Head of caudate nucleus (tissue), 42 donors: ENCODE results near the gene ANO8.
A peak's percentile ranks its signal among the peaks of the same experiment; 100 is the strongest.
"Not testable (repeated sequence)": the region's sequence is repeated elsewhere in the genome, so short reads cannot be mapped to it uniquely, and the experiment has no call there.

Source experiments
- DNase-seq, 42 donors: peaks; one replicate each; pipeline versions ENCODE4 v3.0.0 to v3.0.0-alpha.2; 2020 to 2021; ENCODE audit warnings: mixed read lengths in 7 of 42
- intact Hi-C: fragments of 100-400 bp; cut with DNase I; formaldehyde crosslinking; loops from one replicate; pipeline ENCODE4 v1.15.0; 2022

ANO8 gene, protein sequence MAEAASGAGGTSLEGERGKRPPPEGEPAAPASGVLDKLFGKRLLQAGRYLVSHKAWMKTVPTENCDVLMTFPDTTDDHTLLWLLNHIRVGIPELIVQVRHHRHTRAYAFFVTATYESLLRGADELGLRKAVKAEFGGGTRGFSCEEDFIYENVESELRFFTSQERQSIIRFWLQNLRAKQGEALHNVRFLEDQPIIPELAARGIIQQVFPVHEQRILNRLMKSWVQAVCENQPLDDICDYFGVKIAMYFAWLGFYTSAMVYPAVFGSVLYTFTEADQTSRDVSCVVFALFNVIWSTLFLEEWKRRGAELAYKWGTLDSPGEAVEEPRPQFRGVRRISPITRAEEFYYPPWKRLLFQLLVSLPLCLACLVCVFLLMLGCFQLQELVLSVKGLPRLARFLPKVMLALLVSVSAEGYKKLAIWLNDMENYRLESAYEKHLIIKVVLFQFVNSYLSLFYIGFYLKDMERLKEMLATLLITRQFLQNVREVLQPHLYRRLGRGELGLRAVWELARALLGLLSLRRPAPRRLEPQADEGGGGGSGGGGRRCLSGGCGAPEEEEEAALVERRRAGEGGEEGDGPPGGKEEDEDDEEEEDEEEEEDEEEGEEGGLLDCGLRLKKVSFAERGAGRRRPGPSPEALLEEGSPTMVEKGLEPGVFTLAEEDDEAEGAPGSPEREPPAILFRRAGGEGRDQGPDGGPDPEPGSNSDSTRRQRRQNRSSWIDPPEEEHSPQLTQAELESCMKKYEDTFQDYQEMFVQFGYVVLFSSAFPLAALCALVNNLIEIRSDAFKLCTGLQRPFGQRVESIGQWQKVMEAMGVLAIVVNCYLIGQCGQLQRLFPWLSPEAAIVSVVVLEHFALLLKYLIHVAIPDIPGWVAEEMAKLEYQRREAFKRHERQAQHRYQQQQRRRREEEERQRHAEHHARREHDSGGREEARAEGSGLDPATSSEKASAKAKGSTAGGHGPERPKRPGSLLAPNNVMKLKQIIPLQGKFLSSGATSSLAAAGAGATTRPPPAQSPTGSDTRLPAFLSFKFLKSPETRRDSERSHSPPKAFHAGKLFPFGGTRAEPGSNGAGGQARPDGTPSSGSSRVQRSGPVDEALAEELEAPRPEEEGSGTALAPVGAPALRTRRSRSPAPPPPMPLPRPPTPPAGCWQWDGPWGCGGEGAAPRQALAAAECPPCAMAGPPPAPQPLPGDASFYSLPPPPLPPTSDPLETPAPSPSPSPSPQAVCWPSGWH

DNA sequence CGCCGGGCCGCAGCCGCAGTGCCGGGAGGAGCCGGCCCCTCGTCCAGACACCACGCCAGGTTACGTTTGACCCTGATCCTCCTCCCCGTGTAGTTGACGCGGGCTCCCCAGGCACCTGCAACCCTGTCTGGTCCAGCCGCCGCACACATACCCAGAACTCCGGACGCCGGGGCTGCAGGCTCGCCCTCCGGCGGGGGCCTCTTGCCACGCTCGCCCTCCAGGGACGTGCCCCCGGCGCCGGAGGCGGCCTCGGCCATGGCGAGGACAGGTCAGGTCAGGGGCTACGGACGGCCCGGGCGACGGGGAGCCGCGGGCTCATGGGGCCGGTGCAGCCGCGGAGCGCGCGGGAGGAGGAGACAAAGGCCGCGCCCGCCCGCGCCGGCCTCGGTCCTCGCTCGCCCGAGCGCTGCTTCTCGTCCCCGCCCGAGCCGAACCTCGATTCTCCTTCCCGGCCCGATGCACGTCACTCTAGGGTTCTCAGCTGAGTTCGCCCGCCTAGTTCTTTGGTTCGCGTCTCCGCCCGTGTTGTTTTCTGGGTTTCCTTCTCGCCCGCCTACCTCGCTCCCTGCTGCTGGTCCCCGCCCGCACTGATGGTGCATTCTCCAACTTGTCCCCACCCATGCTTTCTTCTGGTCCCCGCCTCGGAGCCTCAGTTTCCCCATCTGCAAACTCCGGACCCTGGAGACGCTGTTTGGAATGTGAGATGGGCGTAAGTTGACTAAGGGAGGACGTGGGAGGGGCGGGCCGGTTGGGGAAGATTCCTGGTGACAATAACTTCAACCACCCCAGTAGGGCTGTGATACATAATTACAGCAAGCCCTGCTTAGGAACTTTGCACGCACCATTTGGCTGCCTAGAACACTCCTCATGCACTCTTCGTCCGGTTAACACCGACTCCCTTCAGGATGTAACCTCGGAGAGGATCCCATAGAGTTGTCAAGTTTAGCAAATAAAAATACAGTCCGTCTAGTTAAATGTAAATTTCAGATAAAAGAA lies at the start of gene ANO8:
Gene ANO8 (minus strand): TSS at position 442 of the 996 bp plus-strand sequence. CDS start 185 bp downstream, at position 257.
- intact Hi-C loops, result no loop called here

DNA sequence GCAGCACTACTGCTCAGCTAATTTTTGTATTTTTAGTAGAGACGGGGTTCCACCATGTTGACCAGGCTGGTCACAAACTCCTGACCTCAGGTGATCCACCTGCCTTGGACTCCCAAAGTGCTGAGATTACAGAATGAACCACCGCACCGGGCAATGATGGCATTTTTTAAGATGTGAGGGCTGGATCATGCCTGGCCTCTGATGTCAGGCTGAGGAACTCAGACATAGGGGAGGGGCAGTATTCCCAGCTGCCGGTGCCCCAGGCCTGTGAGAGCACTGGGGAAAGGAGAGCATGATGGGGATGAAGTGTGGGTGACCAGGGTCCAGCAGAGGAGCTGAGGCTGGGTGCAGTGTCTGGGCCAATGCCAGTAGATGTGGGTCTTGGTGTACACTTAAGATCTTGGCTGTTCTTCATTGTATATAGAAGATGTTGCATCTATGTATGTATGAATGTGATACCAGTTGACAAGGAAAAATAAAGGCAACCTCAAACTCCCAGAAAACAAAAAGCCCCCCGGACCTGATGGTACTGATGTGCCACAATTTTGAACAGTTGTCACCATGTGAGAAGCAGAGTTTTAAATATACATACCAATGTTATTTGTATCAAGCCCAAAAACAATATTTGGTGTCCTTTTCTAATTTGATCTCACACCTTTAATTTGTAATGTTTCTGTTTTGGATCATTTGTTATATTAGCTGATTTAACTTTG lies 45.9 kb upstream of the ANO8 start:
- DNase-seq, result no peak
- intact Hi-C loops, result no loop called here

More for the DNA sequence above, at the start of gene ANO8:
- peak; percentile 91 to 100 (median 98) for DNase-seq

DNA sequence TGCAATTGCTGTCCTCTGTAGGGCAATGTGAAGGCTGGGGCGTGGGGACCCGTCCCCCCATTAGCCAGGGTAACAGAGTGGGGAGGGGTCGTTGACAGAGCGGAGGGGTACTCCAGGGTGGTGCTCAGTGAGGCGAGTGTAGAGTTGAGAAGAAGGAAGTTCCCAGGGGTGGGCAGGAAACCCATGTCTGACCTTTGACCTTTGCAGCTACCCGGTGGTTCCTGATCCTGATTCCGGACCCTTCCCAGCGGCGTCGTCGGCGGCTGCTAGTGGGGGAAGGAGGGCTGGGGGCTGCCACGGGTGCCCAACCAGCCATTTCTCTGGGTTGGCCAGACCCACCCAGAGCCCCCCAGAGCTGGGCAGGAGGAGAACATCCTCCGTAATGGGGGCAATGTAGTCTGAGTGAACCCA lies 44.6 kb upstream of the ANO8 start:
- no peak for DNase-seq
- intact Hi-C loops, result no loop called here

DNA sequence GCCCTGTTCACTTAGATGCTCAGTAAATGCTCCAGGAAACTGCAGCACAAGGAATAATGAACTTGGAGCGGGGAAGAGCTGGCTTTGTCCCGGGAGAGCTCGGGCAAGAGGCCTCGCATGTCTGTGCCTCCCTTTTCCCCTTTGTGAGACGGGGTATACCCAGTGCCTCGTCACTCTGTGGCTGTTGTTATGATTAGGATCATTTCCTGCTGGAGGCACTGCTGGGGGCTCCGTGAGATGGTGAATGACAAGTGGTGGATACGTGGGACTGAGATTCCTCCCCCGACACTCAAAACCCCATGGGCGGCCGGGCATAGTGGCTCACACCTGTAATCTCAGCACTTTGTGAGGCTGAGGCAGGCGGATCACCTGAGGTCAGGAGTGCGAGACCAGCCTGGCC lies 43.6 kb upstream of the ANO8 start:
- no peak for DNase-seq
- intact Hi-C loops, result no loop called here

DNA sequence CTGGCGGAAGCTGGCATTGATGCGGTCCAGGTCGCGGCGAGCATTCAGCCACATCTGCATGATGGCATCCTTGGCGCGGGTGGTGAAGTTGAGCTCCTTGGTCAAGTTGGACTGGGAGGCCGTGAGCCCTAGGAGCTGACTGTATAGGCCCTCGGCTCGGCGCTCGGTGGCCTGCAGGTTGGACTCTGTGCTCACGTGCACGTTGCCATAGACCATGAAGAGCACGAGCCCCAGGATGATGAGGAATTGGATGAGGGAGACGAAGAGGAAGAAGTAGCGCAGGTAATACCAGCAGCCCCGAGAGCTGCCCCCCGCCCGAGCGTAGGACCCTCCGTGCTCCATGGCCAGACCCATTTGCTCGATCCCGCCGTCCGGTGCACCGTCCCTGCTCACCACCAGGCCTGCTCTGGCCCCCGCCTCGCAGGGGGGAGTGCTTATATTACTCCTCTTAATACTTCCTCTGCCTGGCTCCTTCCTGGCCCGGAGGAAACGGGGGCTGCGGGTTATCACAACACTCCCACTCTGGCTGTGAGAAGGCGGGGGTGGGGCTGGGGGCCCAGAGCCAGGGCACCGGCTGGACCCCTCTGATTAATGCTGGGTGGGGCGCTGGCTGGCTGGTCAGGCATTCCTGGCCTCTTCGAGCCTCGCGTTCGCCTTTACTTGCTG lies 42.4 kb upstream of the ANO8 start, which contains the start of gene PLVAP:
Gene PLVAP (minus strand): TSS at position 408 of the 666 bp plus-strand sequence. CDS start 54 bp downstream, at position 354.
- intact Hi-C loops, result no loop called here
- DNase-seq, result peak in 2 of 42 donors; percentile 16 to 24

DNA sequence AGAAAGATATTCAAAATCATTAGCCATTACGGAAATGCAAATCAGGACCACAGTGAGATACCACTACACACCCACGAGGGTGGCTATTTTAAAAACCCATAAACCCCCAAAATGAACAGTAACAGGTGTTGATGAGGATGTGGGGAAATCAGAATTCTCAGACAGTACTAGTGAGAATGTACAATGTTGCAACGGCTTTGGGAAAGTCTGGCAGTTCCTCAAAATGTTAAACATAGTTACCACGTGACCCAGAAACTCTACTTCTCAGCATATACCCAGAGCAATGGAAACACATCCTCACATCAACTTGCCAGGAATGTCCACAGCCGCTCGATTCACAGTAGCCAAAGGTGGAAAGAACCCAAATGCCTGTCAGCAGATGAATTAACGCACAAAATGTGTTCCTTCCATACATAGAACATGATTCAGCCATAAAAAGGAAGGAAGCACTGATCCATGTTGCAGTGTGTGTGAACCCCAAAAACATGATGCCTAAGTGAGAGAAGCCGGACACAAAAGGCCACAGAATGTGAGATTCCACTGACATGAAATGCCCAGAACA lies 35.5 kb upstream of the ANO8 start:
- intact Hi-C loops, result no loop called here
- peak in 2 of 42 donors; percentile 20 to 46 for DNase-seq

DNA sequence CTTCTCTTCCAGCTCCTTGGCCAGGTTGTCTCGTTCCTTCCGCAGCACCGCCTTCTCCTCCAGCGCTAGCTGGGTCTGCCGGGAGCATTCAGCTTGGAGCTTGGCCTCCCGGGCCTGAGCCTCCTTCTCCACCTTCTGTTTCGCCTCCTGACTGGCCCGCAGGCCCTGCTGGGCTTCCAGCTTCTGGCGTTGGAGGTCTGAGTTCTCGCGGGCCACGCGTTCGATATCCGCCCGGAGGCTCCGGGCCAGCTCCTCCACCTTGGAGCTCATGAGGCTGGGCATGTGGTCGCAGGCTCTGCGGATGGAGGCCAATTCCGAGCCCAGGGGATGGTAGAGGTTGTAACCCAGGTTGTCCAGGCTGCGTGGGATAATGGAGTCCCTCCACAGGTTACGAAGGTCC lies 30.7 kb upstream of the ANO8 start:
- intact Hi-C loops, result no loop called here
- no peak for DNase-seq

DNA sequence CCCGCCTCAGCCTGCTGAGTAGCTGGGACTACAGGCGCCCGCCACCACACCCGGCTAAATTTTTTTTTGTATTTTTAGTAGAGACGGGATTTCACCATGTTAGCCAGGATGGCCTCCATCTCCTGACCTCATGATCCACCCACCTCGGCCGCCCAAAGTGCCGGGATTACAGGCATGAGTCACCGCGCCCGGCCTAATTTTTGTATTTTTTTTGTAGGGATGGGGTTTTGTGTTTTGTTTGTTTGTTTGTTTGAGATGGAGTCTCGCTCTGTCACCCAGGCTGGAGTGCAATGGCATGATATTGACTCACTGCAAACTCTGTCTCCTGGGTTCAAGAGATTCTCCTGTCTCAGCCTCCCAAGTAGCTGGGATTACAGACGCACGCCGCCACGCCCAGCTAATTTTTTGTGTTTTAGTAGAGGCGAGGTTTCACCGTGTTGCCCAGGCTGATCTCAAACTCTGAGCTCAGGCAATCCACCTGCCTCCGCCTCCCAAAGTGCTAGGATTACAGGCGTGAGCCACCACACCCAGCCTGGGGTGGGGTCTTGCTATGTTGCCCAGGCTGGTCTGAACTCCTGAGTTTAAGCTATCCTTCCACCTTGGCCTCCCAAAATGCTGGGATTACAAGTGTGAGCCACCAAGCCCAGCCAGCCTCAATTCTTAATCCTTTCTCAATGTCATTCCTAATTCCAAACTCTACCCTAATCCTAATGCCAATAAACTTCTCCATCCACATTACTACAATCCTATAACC lies 29.4 kb upstream of the ANO8 start:
- DNase-seq, intact Hi-C loops: not testable (repeated sequence)

DNA sequence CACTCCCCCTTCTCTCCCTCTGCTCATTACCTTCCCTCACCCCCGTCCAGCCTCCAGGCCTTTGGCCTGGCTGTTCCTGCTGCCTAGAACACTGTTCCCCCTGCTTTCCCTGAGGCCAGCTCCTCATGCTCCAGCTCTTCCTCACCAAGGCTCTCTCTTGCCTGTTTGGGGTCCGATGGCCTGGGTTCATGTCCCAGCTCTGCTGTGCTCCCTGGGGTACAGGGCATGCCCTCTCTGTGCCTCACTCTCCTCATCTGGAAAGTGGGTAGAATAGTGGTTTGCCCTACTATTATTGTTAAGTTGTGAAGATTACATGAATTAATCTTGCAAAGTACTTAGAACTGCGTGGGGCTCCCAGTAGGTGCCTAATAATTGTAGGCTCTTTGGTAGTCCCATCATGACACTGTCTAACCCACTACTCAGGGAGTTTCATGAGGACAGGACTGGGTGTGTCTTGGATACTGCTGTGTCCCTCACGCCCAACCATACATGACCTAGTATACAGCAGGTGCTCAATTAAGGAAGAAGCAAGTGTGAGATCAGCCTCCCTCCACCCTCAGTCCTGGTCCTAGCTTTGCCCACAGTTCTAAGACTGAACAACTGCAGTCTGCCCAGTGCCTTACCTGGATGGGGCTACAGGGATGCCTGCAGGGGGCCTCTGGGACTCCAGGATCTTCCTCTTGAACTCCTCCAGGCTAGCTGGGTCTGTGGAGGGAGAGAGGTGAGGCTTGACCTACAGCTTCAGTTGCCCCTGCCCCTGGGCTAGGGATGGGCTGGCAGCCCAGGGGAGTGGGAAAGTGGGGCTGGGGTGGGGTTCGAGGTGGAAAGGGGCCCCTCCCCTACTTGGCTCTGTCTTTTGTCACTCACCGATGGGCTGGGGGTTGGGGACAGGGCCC lies 25.5 kb upstream of the ANO8 start:
- intact Hi-C loops, result no loop called here
- DNase-seq, result no peak

DNA sequence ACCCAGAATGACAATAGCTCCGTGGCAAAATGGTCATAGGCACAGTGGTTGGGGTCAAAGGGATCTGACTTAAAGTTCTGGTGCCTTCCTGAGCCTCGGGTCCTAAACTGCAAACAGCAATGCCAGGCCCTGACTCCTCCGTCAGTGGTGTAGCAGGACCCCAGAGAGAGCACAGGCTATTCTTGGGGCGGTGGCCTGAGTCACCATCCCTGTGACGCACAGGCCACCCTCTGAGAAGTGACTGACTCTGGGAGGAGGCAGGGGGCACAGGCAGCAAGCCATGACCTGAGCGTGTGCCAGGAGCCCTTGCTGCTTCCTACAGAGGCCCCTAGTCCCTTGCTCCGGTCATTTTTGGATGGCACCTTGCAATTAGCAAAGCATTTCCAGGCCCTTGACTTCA lies 23.7 kb upstream of the ANO8 start:
- intact Hi-C loops, result no loop called here
- no peak for DNase-seq

DNA sequence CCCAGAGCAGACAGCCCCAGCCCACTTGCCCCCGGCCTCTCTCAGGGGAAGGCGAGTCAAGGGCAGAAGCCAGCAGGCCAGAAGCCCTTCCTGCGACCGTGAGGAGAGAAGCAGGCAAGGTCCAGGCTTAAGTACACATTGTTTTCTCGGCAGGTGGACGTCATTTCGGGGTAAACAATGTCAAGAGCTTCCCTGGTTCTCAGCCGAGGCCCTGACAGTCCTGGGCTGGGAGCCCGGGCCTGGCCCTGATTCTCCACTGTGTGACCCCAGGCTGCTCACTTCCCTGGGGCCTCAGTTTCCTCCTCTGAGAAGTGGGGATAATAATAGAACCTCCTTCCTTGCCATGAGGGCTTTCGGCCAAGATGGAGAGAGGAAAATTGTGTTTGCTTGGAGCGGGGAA lies 23.1 kb upstream of the ANO8 start:
- no peak for DNase-seq
- intact Hi-C loops, result no loop called here

DNA sequence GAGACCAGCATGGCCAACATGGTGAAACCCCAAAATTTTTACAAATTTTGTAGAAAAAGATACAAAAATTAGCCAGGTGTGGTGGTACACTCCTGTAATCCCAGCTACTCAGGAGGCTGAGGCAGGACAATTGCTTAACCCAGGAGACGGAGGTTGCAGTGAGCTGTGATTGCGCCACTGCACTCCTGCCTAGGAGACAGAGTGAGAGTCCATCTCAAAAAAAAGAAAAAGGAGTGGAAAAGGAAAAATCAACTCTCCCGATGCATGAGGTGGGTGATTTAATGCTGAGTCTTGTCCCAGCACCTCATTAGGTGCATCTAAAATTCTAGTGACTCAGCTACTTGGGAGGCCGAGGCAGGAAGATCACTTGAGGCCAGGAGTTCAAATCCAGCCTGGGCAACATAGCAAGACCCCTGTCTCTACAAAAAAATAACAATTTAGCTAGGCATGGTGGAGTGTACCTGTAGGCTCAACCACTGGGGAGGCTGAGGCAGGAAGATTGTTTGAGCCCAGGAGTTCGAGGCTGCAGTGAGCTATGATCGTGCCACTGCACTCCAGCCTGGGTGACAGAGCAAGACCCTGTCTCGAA lies 22.5 kb upstream of the ANO8 start:
- intact Hi-C loops, result no loop called here
- DNase-seq, result no peak

DNA sequence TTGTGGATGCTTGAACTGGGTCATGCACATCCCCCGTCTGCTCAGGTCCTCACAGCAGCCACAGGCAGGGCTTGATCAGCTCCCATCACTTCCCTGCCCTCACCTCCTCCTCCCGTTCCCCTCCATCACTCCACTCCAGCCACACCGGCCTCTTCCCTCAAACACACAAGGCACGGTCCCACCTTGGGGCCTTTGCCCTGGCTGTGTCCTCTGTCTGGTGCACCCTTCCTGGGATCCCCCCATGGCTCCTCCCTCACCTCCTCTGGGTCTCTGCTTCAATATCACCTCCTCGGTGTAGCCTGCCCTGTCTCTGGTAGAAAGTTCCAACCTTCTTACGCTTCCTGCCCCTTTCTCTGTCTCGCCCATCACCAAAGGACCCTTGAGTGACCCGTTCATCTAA lies 18.7 kb upstream of the ANO8 start:
- no peak for DNase-seq
- intact Hi-C loops, result no loop called here

DNA sequence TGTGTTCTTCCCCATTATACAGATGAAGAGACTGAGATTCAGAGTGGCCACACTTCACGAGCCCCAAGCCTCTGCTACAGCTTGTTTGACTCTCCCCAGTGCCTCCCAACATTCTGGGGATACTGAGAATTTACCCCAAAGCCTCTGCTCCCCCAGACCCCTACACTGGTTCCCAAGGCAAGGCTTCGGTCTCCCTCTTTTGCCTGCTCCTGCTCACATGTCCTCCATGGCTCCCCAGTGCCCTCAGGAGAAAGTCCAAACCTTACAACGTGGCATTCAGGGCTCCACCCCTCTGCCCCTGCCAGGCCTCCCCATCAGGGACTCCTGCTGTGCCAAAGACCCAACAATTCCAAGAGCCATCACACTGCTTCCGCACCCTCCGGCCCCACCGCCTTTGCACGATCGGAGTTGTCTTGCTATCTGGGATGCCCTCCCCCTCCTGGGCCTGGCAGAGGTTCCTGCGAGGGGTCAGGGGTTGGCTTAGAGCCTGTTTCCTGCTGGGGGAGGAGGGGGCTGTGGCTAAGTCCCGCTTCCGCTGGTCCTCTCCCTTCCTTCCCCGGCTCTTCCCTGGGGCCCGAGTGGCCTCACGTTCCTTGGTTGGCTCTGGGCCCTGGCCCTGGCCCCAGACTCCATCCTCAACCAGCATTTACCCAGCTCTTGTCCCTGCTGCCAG lies 18.1 kb upstream of the ANO8 start:
- DNase-seq, result no peak
- intact Hi-C loops, result no loop called here
